PFSK-1 (cell line): ENCODE results near the gene ITGB6.

ENCODE experiments used
- FOXP2 ChIP-seq: optimal IDR thresholded peaks from 2 replicates; pipeline ENCODE3; 2011; ENCODE audit warnings: borderline replicate concordance, control low read depth, inconsistent platforms; ENCODE audit not compliant: insufficient read depth; ENCODE audit errors: extremely low read length, extremely low read depth
- POLR2AphosphoS5 ChIP-seq: IDR thresholded peaks from 2 replicates; pipeline ENCODE4 v1.6.1; 2012; ENCODE audit warnings: low read depth, mild to moderate bottlenecking, control low read depth, low read length, moderate library complexity
- REST ChIP-seq, 2 experiments: IDR thresholded peaks; 2 replicates each; pipeline versions ENCODE4 v1.6.1 to v1.8.0; 2011 to 2012; ENCODE audit warnings: low read depth in 2 of 2, low read length in 2 of 2, control low read depth in 1 of 2, inconsistent platforms in 1 of 2, mild to moderate bottlenecking in 1 of 2, moderate library complexity in 1 of 2; ENCODE audit not compliant: insufficient read depth in 1 of 2
- TAF1 ChIP-seq: IDR thresholded peaks from 2 replicates; pipeline ENCODE4 v1.6.1; 2012; ENCODE audit warnings: low read length, control low read depth, borderline replicate concordance; ENCODE audit not compliant: insufficient read depth

GRCh38 chr2:160226367-160226766, 26.3 kb upstream of the ITGB6 start:
- TF ChIP-seq REST (IDR thresholded peaks at IDR 0.05; ENCODE audit: insufficient read depth in 1 of 2, low read depth in 2 of 2, low read length in 2 of 2) (no peak), POLR2AphosphoS5 (no peak), FOXP2 (no peak), TAF1 (no peak)
